Choroid plexus epithelial cell (primary cell): Measurements from ENCODE around the gene SDHAF4.
"Not testable (repeated sequence)": the region's sequence is repeated elsewhere in the genome, so short reads cannot be mapped to it uniquely, and the experiment has no call there.

Source experiments
- DNase-seq: peaks from one replicate; pipeline ENCODE4 v3.0.0-alpha.2; 2010; ENCODE audit warnings: low read depth
- H3K4me3 ChIP-seq: 2 replicates; pipeline ENCODE4 v1.5.1; 2011; ENCODE audit warnings: low read depth, mild to moderate bottlenecking, control low read depth, low read length, moderate library complexity
- TF ChIP-seq, protein P1 (sequence below): conservative IDR thresholded peaks from 2 replicates; pipeline ENCODE4 v1.5.1; 2011; ENCODE audit warnings: low read depth, mild to moderate bottlenecking, control low read depth, inconsistent platforms, low read length, moderate library complexity

Gene SDHAF4

DNA sequence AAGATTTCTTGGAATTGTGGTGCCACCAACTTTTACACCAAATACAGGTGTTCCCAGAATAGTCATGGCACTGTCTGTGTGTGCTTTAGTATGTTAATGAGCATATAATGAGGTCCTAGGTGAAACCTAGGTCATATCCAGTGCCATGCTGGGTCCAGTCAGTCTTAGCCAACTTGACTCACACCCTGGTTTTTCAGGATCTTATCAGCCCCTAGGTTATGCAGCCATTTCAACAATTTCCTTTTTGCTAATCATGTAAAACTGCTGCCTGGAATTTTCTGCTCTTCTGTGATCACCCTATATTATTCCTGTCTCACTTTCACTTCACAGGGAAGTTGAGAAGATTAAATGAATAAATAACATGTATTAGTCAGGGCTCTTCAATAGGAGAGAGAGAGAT lies 23.7 kb downstream of the SDHAF4 start:
- H3K4me3 ChIP-seq, result no peak overlapping the region
- TF ChIP-seq, protein P1, sequence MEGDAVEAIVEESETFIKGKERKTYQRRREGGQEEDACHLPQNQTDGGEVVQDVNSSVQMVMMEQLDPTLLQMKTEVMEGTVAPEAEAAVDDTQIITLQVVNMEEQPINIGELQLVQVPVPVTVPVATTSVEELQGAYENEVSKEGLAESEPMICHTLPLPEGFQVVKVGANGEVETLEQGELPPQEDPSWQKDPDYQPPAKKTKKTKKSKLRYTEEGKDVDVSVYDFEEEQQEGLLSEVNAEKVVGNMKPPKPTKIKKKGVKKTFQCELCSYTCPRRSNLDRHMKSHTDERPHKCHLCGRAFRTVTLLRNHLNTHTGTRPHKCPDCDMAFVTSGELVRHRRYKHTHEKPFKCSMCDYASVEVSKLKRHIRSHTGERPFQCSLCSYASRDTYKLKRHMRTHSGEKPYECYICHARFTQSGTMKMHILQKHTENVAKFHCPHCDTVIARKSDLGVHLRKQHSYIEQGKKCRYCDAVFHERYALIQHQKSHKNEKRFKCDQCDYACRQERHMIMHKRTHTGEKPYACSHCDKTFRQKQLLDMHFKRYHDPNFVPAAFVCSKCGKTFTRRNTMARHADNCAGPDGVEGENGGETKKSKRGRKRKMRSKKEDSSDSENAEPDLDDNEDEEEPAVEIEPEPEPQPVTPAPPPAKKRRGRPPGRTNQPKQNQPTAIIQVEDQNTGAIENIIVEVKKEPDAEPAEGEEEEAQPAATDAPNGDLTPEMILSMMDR, result no peak
- no peak for DNase-seq

DNA sequence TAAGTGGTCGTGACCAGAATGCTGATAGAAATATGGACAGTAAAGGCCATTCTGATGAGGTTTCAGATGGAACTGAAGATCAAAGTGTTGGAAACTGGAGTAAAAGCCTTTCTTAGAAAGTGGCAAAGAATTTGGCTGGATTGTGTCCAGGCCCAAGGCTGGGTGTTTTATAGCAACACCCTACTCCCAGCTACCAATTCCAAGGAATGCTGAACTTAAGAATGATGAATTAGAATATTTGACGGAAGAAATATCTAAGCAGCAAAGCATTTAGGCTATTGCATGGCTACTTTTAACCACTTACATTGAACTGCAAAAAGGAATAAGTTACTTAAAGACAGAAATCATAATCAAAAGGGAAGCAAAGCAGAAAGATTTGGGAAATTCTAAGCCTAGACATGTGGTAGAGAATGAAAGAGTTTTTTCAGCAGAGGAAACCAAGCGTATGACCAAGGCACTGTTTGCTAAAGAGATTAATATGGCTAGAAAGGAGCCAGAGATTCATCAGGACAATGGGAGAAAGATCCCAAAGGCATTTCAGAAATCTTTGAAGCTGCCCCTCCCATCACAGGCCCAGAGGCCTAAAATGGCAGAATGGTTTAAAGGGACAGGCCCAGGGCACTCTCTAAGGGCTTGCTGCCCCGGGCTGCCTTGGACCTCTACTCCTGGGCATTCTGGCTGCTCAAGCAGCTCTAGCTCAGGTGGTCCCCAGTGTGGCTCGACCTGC lies 25.8 kb downstream of the SDHAF4 start:
- TF ChIP-seq, protein P1, result no peak
- no peak for DNase-seq
- no peak overlapping the region for H3K4me3 ChIP-seq

- H3K4me3 ChIP-seq, result no peak overlapping the region
- DNase-seq, result no peak
- TF ChIP-seq, protein P1, result no peak
These were observed 26.4 kb downstream of the SDHAF4 start for GRCh38 chr6:70593118-70593486.

DNA sequence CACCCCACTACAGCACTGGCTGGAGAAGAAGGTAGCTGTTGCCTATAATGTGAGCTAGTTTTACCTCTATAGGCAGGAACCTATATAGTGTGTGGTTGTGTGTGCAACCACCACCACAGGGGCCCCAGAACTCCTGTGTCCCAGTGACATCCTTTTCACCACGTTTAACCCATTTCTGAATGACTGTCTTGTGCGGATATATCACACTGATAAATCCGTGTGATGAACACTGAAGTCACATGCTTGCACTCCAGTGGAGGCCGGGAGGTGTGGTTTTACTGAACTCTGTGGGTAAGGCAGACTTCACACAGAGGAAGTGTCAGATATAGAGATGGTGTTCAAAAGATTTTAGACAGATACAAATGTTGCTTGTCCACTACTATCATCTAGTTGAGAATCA lies 32.5 kb downstream of the SDHAF4 start:
- TF ChIP-seq, protein P1, result no peak
- no peak overlapping the region for H3K4me3 ChIP-seq
- DNase-seq, result no peak

GRCh38 chr6:70601014-70601413 lies 34.3 kb downstream of the SDHAF4 start:
- no peak overlapping the region for H3K4me3 ChIP-seq
- TF ChIP-seq, protein P1, result no peak
- DNase-seq, result no peak

DNA sequence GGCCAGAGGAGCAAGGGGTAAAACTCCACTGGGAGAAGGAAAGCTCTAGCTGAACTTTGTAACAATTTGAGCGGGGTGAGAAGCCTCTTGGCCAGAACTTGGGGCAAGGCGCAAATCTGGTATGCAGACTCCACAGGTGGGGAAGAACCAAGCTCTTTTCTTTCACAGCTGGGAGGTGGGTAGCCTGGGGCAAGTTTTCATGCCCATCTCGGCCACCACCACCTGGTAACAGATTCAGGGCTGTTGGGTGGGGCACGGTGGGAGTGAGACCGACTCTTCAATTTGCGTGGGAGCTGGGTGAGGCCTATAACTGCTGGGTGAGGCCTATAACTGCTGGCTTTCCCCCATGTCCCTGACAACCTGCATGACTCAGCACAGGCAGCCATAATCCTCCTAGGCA lies 37.5 kb downstream of the SDHAF4 start:
- H3K4me3 ChIP-seq, result no peak overlapping the region
- DNase-seq, result no peak

DNA sequence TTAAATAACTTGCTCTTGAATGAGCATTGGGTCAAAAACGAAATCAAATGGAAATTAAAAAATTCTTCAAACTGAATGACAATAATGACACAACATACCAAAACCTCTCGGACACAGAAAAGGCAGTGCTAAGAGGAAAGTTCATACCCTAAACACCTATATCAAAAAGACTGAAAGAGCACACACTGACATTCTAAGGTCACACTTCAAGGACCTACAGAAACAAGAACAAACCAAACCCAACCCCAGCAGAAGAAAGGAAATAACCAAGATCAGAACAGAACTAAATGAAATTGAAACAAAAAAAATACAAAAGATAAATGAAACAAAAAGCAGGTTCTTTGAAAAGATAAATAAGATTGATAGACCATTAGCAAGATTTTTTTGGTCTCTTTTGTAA lies 40.6 kb downstream of the SDHAF4 start:
- not testable (repeated sequence) for DNase-seq, H3K4me3 ChIP-seq

More for the DNA sequence above, 37.5 kb downstream of the SDHAF4 start:
- TF ChIP-seq, protein P1, result no peak

DNA sequence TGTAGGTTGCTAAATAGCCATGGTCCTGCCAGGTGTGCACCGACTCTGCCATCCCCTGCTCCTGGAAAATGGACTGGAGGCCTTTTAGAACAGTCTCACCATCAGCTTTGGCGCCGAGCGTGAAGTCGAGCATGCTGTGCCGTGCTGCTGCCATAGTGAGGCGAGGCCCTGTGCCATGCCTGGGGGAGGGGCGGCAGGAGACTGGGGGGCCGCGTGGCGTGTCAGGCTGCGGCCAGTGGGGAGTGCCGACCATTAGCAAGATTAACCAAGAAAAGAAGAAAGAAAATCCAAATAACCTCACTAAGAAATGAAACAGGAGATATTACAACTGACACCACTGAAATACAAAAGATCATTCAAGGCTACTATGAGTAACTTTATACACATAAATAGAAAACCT lies 42.5 kb downstream of the SDHAF4 start:
- H3K4me3 ChIP-seq, DNase-seq: not testable (repeated sequence)
